Thoracic aorta (tissue), 2 donors: ENCODE data around the gene ORMDL2. TPM values are rescaled to one million over a fixed set of nuclear protein-coding genes. Genes with fewer than 3 reads are reported as not detected.
A peak's percentile ranks its signal among the peaks of the same experiment; 100 is the strongest.

Experiments used
- ATAC-seq: fragments of 150-250 bp; one replicate; pipeline ENCODE4 v1.8.0; 2017; ENCODE audit warnings: low read depth; ENCODE audit not compliant: insufficient number of reproducible peaks, low FRiP score
- DNase-seq: peaks from one replicate; pipeline ENCODE4 v3.0.0-alpha.2; 2020; ENCODE audit warnings: low spot score
- H3K27ac ChIP-seq, 2 donors: fragments of 200-600 bp; sonication (generic); 1 replicate in 1 of 2; 2 replicates in 1 of 2; pipeline ENCODE4 v1.5.1; 2016; ENCODE audit warnings: mild to moderate bottlenecking in 2 of 2, moderate library complexity in 2 of 2
- H3K27me3 ChIP-seq: fragments of 200-600 bp; sonication (generic); replicated peaks from 2 replicates; pipeline ENCODE4 v1.6.0; 2016; ENCODE audit warnings: mild to moderate bottlenecking; ENCODE audit not compliant: insufficient read depth
- H3K36me3 ChIP-seq: fragments of 200-600 bp; sonication (generic); one replicate; pipeline ENCODE4 v1.5.1; 2016
- H3K4me1 ChIP-seq, 2 donors: fragments of 200-600 bp; sonication (generic); 1 replicate in 1 of 2; 2 replicates in 1 of 2; pipeline versions ENCODE4 v1.5.1 to v1.6.0; 2016; ENCODE audit warnings: low read depth in 2 of 2, mild to moderate bottlenecking in 1 of 2; ENCODE audit not compliant: control insufficient read depth in 1 of 2
- H3K4me3 ChIP-seq: fragments of 200-600 bp; sonication (generic); 2 replicates; pipeline ENCODE4 v1.5.1; 2016; ENCODE audit warnings: mild to moderate bottlenecking
- H3K9me3 ChIP-seq: fragments of 200-600 bp; sonication (generic); 2 replicates; pipeline ENCODE4 v1.5.1; 2016
- CTCF ChIP-seq: fragments of 200-600 bp; sonication (generic); IDR thresholded peaks from one replicate; pipeline ENCODE4 v1.5.1; 2019; ENCODE audit warnings: antibody characterized with exemption
- total RNA-seq, 2 donors: library from RNA; depleted of rRNA; stranded (reverse); fragments of >200 nt; gene quantifications; one replicate each; pipeline versions ENCODE4 v1.1.0 to v1.2.3, GENCODE V29; 2016

ORMDL2 gene, protein sequence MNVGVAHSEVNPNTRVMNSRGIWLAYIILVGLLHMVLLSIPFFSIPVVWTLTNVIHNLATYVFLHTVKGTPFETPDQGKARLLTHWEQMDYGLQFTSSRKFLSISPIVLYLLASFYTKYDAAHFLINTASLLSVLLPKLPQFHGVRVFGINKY
- total RNA-seq, result 10 to 100 TPM; 13.8 to 16.2 TPM

DNA sequence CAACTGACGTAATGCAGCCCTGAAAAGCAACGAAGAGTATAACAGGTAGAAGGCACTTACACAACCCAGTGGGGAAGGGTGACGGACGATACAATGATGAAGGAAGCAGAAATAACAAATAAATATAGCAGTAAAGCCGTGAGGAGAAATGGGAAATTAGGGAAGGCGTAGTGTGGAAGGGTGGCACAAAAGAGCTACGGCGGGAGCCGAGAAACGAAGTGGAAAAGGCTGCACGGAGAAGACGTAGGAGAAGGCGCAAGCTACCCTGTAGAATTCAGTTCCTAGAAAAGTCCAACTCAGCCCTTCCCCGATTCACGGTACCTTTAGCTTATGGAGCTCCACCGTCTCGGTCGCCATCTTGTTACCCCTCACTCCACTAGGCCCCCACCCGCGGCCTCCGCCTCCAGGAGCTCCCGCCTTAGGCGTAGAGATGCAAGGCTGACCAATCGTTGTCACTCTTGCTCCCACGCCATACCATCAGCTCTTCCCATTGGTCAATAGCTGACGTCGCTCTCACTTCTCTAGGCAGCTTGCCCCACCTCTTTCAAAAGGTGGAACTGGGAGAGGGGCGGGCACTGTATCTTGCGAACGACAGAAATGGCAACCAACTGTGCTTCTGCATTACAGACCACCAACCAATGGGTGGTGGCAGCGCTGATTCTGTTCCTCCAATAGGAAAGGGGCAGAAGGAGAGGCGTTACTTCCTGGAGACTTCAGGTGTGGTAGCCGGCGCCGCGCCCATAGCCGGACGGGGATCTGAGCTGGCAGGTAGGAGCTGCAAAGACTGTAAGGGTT lies at the start of gene ORMDL2, which contains the start of gene SARNP:
Gene ORMDL2 (plus strand): TSS at position 697 of the 795 bp plus-strand sequence. CDS start 959 bp downstream, outside the sequence.
Gene SARNP (minus strand): TSS at position 380 of the 795 bp plus-strand sequence. CDS start 23 bp downstream, at position 357.
- Histone ChIP-seq H3K36me3 (peaks cover 27% of the 10 kb centered on the region), H3K4me1 (peaks cover 28 to 39% of the 10 kb centered on the region in 2 donors), H3K9me3 (no peaks in the 10 kb centered on the region), H3K27me3 (no peaks in the 10 kb centered on the region), H3K27ac (peak within 1 kb of the TSS; percentile 91), H3K4me3 (peak within 1 kb of the TSS; percentile 96)
- peak; percentile 98 for DNase-seq
- peak; percentile 100 for ATAC-seq
- TF ChIP-seq CTCF, result no peak

DNA sequence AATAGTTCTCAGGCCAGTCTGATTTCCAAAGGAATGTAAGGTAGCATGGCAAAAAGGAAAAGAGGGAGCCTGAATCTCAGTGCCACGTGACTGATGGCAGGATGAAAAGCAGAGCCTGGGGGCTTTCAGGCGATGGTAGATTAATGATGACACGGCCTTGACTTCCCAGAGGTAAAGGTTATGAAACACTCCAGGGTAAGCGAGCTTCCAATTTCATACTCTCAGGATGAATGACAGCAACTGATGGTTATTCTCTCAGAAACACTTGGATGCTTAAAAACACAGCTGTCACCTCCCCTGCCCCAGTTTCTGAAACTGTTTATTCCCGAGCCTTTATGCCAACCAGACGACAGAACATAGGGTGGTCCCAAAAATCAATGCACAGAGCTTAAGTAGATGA lies 46.1 kb upstream of the ORMDL2 start:
- DNase-seq (no peak), ATAC-seq (no peak)
- TF ChIP-seq CTCF, result no peak
- no peak overlapping the region for H3K27ac ChIP-seq
- H3K36me3 ChIP-seq, result peaks cover 19% of the 10 kb centered on the region
- H3K4me1 ChIP-seq, result no peaks in the 10 kb centered on the region
- H3K27me3 ChIP-seq, result no peaks in the 10 kb centered on the region
- no peak overlapping the region for H3K4me3 ChIP-seq
- no peaks in the 10 kb centered on the region for H3K9me3 ChIP-seq

- no peak for TF ChIP-seq CTCF
- DNase-seq, result no peak
- H3K4me3 ChIP-seq, result no peak overlapping the region
- H3K4me1 ChIP-seq, result no peaks in the 10 kb centered on the region
- no peaks in the 10 kb centered on the region for H3K27me3 ChIP-seq
- no peak for ATAC-seq
- no peaks in the 10 kb centered on the region for H3K9me3 ChIP-seq
- peaks cover 38% of the 10 kb centered on the region for H3K36me3 ChIP-seq
- no peak overlapping the region for H3K27ac ChIP-seq
Measured at GRCh38 chr12:55777856-55778255, 40.0 kb upstream of the ORMDL2 start.

GRCh38 chr12:55780685-55781084 lies 37.2 kb upstream of the ORMDL2 start:
- H3K4me3 ChIP-seq, result no peak overlapping the region
- H3K4me1 ChIP-seq, result no peaks in the 10 kb centered on the region
- no peak overlapping the region for H3K27ac ChIP-seq
- DNase-seq (no peak), ATAC-seq (no peak)
- H3K9me3 ChIP-seq, result no peaks in the 10 kb centered on the region
- no peak for TF ChIP-seq CTCF
- no peaks in the 10 kb centered on the region for H3K27me3 ChIP-seq
- H3K36me3 ChIP-seq, result peaks cover 40% of the 10 kb centered on the region

GRCh38 chr12:55788546-55788945 lies 29.3 kb upstream of the ORMDL2 start:
- no peaks in the 10 kb centered on the region for H3K9me3 ChIP-seq
- no peak overlapping the region for H3K4me3 ChIP-seq
- ATAC-seq, result no peak
- no peak for TF ChIP-seq CTCF
- no peak overlapping the region for H3K27ac ChIP-seq
- no peaks in the 10 kb centered on the region for H3K4me1 ChIP-seq
- DNase-seq, result no peak
- H3K36me3 ChIP-seq, result peaks cover 49% of the 10 kb centered on the region
- H3K27me3 ChIP-seq, result no peaks in the 10 kb centered on the region
